K562 (cell line): ENCODE measurements around the gene CC2D1A. TPM values are rescaled to one million over a fixed set of nuclear protein-coding genes. Genes with fewer than 3 reads are reported as not detected.

Source experiments
- CHD4 ChIP-seq: fragments of 200-600 bp; sonication (generic); IDR thresholded peaks from 3 replicates; pipeline ENCODE4 v1.6.1; 2012; ENCODE audit warnings: low read depth, mild to moderate bottlenecking, mixed read lengths, low read length, inconsistent platforms; ENCODE audit not compliant: insufficient read depth, insufficient replicate concordance, poor library complexity, severe bottlenecking
- ETV5 ChIP-seq: sonication (generic); formaldehyde crosslinking; IDR thresholded peaks from 2 replicates; pipeline ENCODE4 v1.4.0; 2020; ENCODE audit warnings: low read depth, mild to moderate bottlenecking, missing genetic modification reagents
- HDAC1 ChIP-seq, 2 experiments: fragments of 450-650 bp; IDR thresholded peaks; 2 replicates each; pipeline ENCODE4 v1.6.1; 2016 to 2017; ENCODE audit warnings: inconsistent platforms in 1 of 2, mild to moderate bottlenecking in 1 of 2, moderate library complexity in 1 of 2
- KLF10 ChIP-seq: fragments of 250-450 bp; sonication (Bioruptor Pico); IDR thresholded peaks from 2 replicates; pipeline ENCODE4 v1.6.1; 2021; ENCODE audit warnings: matching md5 sums
- KLF6 ChIP-seq: fragments of 250-450 bp; sonication (Bioruptor Pico); IDR thresholded peaks from 2 replicates; pipeline ENCODE4 v1.4.0; 2020; ENCODE audit warnings: mild to moderate bottlenecking, moderate library complexity, borderline replicate concordance
- LEF1 ChIP-seq: fragments of 450-650 bp; IDR thresholded peaks from 2 replicates; pipeline ENCODE4 v1.6.1; 2016; ENCODE audit warnings: mild to moderate bottlenecking
- NR2C1 ChIP-seq, 2 experiments: fragments of 450-650 bp; IDR thresholded peaks; 2 replicates each; pipeline ENCODE4 v1.6.1; 2017; ENCODE audit warnings: mild to moderate bottlenecking in 2 of 2, antibody characterized with exemption in 1 of 2, inconsistent platforms in 1 of 2, missing compliant biosample characterization in 1 of 2, missing genetic modification characterization in 1 of 2
- RAD51 ChIP-seq: fragments of 450-650 bp; IDR thresholded peaks from 2 replicates; pipeline ENCODE4 v1.7.1; 2016; ENCODE audit warnings: low read depth, mild to moderate bottlenecking, borderline replicate concordance
- ZNF224 ChIP-seq: sonication (generic); formaldehyde crosslinking; IDR thresholded peaks from 2 replicates; pipeline ENCODE4 v1.8.0; 2022; ENCODE audit warnings: mild to moderate bottlenecking, missing genetic modification reagents
- ZNF57 ChIP-seq: fragments of 450-650 bp; formaldehyde crosslinking; IDR thresholded peaks from 2 replicates; pipeline ENCODE4 v1.4.0; 2020; ENCODE audit warnings: mild to moderate bottlenecking, moderate library complexity
- ZNF584 ChIP-seq: fragments of 200-800 bp; sonication (Bioruptor generic); IDR thresholded peaks from 2 replicates; pipeline ENCODE4 v1.6.1; 2016; ENCODE audit warnings: low read depth, mild to moderate bottlenecking, missing genetic modification characterization, missing compliant biosample characterization
- polyA plus RNA-seq, 8 experiments: library from polyadenylated mRNA; depleted of rRNA in 4 of 8; stranded (reverse) in 5 of 8; unstranded in 3 of 8; fragments of >200 nt; fragmentation: Nextera tagmentation in 2 of 8; fragmentation: Illumina TruSeq in 1 of 8; extraction: Ambion mirVana in 2 of 8; extraction: Trizol in 1 of 8; gene quantifications; 2 replicates each; pipeline versions ENCODE4 v1.2.1 to v1.2.3, GENCODE V29; 2011 to 2014; ENCODE audit warnings: inconsistent platforms in 1 of 8, missing spikeins in 1 of 8
- total RNA-seq, 7 experiments: library from RNA; depleted of rRNA in 6 of 7; stranded (reverse); fragments of >200 nt in 6 of 7; fragmentation: Illumina TruSeq in 2 of 7; extraction: Trizol in 2 of 7; gene quantifications; 2 replicates each; pipeline versions ENCODE4 v1.2.1 to v1.2.3, GENCODE V29; 2011 to 2021; ENCODE audit warnings: low replicate concordance in 1 of 7
- TF ChIP-seq, protein P1 (sequence below): fragments of 450-650 bp; IDR thresholded peaks from 2 replicates; pipeline ENCODE4 v1.6.1; 2017; ENCODE audit warnings: mild to moderate bottlenecking, moderate library complexity
- TF ChIP-seq, protein P2 (sequence below): fragments of 250-450 bp; sonication (Bioruptor Pico); IDR thresholded peaks from 2 replicates; pipeline ENCODE4 v1.5.0; 2021
- TF ChIP-seq, protein P3 (sequence below): fragments of 250-450 bp; sonication (Bioruptor Pico); IDR thresholded peaks from 2 replicates; pipeline ENCODE4 v1.8.0; 2021; ENCODE audit warnings: moderate library complexity, mild to moderate bottlenecking, inconsistent platforms
- TF ChIP-seq, protein P4 (sequence below): fragments of 450-650 bp; IDR thresholded peaks from 2 replicates; pipeline ENCODE4 v1.6.1; 2016; ENCODE audit warnings: borderline replicate concordance
- TF ChIP-seq, protein P5 (sequence below), 2 experiments: fragments of 450-650 bp in 1 of 2; sonication (generic) in 1 of 2; formaldehyde crosslinking; conservative IDR thresholded peaks; 2 replicates each; pipeline versions ENCODE4 v1.4.0 to v1.8.1; 2020 to 2022; ENCODE audit warnings: mild to moderate bottlenecking in 1 of 2, missing genetic modification reagents in 1 of 2
- TF ChIP-seq, protein P6 (sequence below): sonication (generic); formaldehyde crosslinking; IDR thresholded peaks from 2 replicates; pipeline ENCODE4 v1.8.0; 2023; ENCODE audit warnings: mild to moderate bottlenecking, missing genetic modification reagents
- TF ChIP-seq, protein P7 (sequence below): sonication (generic); formaldehyde crosslinking; IDR thresholded peaks from 2 replicates; pipeline ENCODE4 v1.8.0; 2022; ENCODE audit warnings: missing genetic modification reagents, mild to moderate bottlenecking, moderate library complexity, borderline replicate concordance

The CC2D1A gene
- total and polyA plus RNA-seq, 9 of the 15 experiments (the other 6 are each of a cell fraction or from before 2014, with no cell fraction given) = 0.32 to 31.0 (median 12.9) TPM

DNA sequence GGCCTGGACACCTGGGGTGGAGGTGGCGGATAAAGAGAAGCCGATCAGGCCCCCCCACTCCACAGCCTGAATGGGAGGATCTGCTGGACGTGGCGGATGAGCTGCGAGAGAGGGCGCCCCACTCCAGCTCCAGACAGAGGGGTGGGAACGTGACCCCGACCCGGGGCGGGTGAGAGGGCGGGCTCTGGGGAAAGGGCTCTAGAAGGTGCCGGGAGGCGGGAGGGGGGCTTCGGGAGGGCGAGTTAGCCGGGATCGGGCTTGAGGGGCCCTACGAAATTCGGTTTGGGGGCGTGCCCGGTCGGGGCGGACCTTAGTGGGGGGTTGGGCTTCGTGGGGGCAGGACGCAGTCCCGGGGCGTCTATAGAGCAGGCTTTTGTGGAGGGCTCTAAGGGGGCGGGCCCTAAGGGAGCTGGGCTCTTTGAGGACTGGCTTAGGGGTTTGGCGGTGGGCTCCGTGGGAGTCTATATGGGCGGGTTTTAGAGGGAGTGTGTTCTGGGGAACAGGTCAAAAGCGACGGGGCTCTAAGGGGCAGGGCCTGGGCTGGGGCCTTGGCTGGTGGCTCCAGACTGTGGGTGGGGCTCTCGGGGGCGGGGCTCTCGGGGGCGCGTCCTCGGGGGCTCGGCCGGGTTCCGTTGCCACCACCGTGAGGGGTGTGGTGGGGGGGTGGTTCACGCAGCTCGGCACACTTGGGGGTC is 33.2 kb upstream of the CC2D1A start (continued):
- TF ChIP-seq, protein P1, sequence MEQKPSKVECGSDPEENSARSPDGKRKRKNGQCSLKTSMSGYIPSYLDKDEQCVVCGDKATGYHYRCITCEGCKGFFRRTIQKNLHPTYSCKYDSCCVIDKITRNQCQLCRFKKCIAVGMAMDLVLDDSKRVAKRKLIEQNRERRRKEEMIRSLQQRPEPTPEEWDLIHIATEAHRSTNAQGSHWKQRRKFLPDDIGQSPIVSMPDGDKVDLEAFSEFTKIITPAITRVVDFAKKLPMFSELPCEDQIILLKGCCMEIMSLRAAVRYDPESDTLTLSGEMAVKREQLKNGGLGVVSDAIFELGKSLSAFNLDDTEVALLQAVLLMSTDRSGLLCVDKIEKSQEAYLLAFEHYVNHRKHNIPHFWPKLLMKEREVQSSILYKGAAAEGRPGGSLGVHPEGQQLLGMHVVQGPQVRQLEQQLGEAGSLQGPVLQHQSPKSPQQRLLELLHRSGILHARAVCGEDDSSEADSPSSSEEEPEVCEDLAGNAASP = no peak
- TF ChIP-seq ETV5 (no peak), ZNF57 (CRISPR knock-in tag) (no peak), RAD51 (peak; percentile 40), ZNF584 (no peak), ZNF224 (CRISPR knock-in tag) (no peak), HDAC1 (IDR thresholded peaks at IDR 0.05) (0 out of 4 replicates have a peak, but pooled peaks of 1 of the 2 experiments have one; percentile 32), CHD4 (no peak), KLF10 (CRISPR knock-in tag) (no peak), KLF6 (CRISPR knock-in tag) (no peak), NR2C1 (IDR thresholded peaks at IDR 0.05) (peak; percentile 80), NR2C1 (tag; IDR thresholded peaks at IDR 0.05) (peak; percentile 73), LEF1 (peak; percentile 18; the same call in 1 of the 2 replicates)
- TF ChIP-seq, protein P2, sequence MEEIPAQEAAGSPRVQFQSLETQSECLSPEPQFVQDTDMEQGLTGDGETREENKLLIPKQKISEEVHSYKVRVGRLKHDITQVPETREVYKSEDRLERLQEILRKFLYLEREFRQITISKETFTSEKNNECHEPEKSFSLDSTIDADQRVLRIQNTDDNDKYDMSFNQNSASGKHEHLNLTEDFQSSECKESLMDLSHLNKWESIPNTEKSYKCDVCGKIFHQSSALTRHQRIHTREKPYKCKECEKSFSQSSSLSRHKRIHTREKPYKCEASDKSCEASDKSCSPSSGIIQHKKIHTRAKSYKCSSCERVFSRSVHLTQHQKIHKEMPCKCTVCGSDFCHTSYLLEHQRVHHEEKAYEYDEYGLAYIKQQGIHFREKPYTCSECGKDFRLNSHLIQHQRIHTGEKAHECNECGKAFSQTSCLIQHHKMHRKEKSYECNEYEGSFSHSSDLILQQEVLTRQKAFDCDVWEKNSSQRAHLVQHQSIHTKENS = no peak
- TF ChIP-seq, protein P3, sequence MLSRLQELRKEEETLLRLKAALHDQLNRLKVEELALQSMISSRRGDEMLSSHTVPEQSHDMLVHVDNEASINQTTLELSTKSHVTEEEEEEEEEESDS = no peak
- TF ChIP-seq, protein P4, sequence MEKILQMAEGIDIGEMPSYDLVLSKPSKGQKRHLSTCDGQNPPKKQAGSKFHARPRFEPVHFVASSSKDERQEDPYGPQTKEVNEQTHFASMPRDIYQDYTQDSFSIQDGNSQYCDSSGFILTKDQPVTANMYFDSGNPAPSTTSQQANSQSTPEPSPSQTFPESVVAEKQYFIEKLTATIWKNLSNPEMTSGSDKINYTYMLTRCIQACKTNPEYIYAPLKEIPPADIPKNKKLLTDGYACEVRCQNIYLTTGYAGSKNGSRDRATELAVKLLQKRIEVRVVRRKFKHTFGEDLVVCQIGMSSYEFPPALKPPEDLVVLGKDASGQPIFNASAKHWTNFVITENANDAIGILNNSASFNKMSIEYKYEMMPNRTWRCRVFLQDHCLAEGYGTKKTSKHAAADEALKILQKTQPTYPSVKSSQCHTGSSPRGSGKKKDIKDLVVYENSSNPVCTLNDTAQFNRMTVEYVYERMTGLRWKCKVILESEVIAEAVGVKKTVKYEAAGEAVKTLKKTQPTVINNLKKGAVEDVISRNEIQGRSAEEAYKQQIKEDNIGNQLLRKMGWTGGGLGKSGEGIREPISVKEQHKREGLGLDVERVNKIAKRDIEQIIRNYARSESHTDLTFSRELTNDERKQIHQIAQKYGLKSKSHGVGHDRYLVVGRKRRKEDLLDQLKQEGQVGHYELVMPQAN = peak; percentile 49; the same call in 1 of the 2 replicates
- TF ChIP-seq, protein P5, sequence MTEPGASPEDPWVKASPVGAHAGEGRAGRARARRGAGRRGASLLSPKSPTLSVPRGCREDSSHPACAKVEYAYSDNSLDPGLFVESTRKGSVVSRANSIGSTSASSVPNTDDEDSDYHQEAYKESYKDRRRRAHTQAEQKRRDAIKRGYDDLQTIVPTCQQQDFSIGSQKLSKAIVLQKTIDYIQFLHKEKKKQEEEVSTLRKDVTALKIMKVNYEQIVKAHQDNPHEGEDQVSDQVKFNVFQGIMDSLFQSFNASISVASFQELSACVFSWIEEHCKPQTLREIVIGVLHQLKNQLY (CRISPR knock-in tag; conservative IDR thresholded peaks at IDR 0.05) = no peak
- TF ChIP-seq, protein P6, sequence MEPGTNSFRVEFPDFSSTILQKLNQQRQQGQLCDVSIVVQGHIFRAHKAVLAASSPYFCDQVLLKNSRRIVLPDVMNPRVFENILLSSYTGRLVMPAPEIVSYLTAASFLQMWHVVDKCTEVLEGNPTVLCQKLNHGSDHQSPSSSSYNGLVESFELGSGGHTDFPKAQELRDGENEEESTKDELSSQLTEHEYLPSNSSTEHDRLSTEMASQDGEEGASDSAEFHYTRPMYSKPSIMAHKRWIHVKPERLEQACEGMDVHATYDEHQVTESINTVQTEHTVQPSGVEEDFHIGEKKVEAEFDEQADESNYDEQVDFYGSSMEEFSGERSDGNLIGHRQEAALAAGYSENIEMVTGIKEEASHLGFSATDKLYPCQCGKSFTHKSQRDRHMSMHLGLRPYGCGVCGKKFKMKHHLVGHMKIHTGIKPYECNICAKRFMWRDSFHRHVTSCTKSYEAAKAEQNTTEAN = no peak
- TF ChIP-seq, protein P7, sequence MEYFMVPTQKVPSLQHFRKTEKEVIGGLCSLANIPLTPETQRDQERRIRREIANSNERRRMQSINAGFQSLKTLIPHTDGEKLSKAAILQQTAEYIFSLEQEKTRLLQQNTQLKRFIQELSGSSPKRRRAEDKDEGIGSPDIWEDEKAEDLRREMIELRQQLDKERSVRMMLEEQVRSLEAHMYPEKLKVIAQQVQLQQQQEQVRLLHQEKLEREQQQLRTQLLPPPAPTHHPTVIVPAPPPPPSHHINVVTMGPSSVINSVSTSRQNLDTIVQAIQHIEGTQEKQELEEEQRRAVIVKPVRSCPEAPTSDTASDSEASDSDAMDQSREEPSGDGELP (CRISPR knock-in tag) = peak; percentile 60; the same call in 1 of the 2 replicates
